OCI-LY7 (cell line): Measurements from ENCODE around the gene EIF3F. TPM values are rescaled to one million over a fixed set of nuclear protein-coding genes. Genes with fewer than 3 reads are reported as not detected.

Source experiments
- BruUV-seq: library from RNA; stranded (reverse); fragments of 400-500 nt; replicated peaks from 2 replicates; lab custom pipeline; 2021; lab: Mats Ljungman, UMichigan
- CTCF ChIA-PET: fragments of 300-600 bp; sonication (Branson Sonifier 250); formaldehyde crosslinking; loops from one replicate; lab custom pipeline; 2022; ENCODE audit warnings: antibody characterized with exemption; ENCODE audit not compliant: unreplicated experiment; lab: Charles Lee
- POLR2A ChIA-PET: fragments of 300-600 bp; sonication (Branson Sonifier 250); formaldehyde crosslinking; loops from one replicate; lab custom pipeline; 2022; ENCODE audit warnings: antibody characterized with exemption; lab: Charles Lee
- DNase-seq: peaks from one replicate; pipeline ENCODE4 v3.0.0-alpha.2; 2015; ENCODE audit warnings: low spot score
- H2AFZ ChIP-seq: fragments of 200-600 bp; sonication (generic), shearing (Covaris generic); 2 replicates; pipeline ENCODE4 v1.6.1; 2014; ENCODE audit warnings: mild to moderate bottlenecking, antibody characterized with exemption, low read length, moderate library complexity
- H3K27ac ChIP-seq: fragments of 200-600 bp; sonication (generic); 2 replicates; pipeline ENCODE4 v1.5.1; 2014; ENCODE audit warnings: mixed run types, low read depth, mild to moderate bottlenecking, moderate library complexity, low read length, inconsistent platforms; ENCODE audit not compliant: poor library complexity, severe bottlenecking
- H3K36me3 ChIP-seq: fragments of 200-600 bp; sonication (generic); 2 replicates; pipeline ENCODE4 v1.6.1; 2014; ENCODE audit warnings: mild to moderate bottlenecking, antibody characterized with exemption, low read length, moderate library complexity, mixed read lengths; ENCODE audit not compliant: insufficient read depth
- H3K4me1 ChIP-seq: fragments of 200-600 bp; sonication (generic); 2 replicates; pipeline ENCODE4 v1.5.1; 2014; ENCODE audit warnings: mild to moderate bottlenecking, low read length; ENCODE audit not compliant: insufficient read depth, poor library complexity, severe bottlenecking
- H3K4me2 ChIP-seq: fragments of 200-600 bp; sonication (generic); 2 replicates; pipeline ENCODE4 v1.6.1; 2014; ENCODE audit warnings: mild to moderate bottlenecking, low read length
- H3K4me3 ChIP-seq: fragments of 200-600 bp; sonication (generic); 2 replicates; pipeline ENCODE4 v1.5.1; 2014; ENCODE audit warnings: mild to moderate bottlenecking, low read depth, low read length; ENCODE audit not compliant: poor library complexity, severe bottlenecking
- H3K79me2 ChIP-seq: fragments of 200-600 bp; sonication (generic); 2 replicates; pipeline ENCODE4 v1.6.1; 2016; ENCODE audit warnings: low read depth, mild to moderate bottlenecking, low read length, moderate library complexity, mixed read lengths; ENCODE audit not compliant: insufficient read depth
- H3K9me2 ChIP-seq: fragments of 200-600 bp; sonication (generic); 2 replicates; pipeline ENCODE4 v1.6.1; 2016; ENCODE audit warnings: mild to moderate bottlenecking, low read length, mixed read lengths; ENCODE audit not compliant: insufficient read depth
- H3K9me3 ChIP-seq: fragments of 200-600 bp; sonication (generic); 2 replicates; pipeline ENCODE4 v1.6.1; 2014; ENCODE audit warnings: mild to moderate bottlenecking, mixed run types, low read length, mixed read lengths
- H4K20me1 ChIP-seq: fragments of 200-600 bp; sonication (generic); 2 replicates; pipeline ENCODE4 v1.6.1; 2014; ENCODE audit warnings: mild to moderate bottlenecking, antibody characterized with exemption, low read length, moderate library complexity, mixed read lengths; ENCODE audit not compliant: insufficient read depth
- CTCF ChIP-seq: fragments of 200-600 bp; sonication (generic); conservative IDR thresholded peaks from 2 replicates; pipeline ENCODE4 v1.5.1; 2014; ENCODE audit warnings: mild to moderate bottlenecking, antibody characterized with exemption, low read length, moderate library complexity, mixed read lengths
- EZH2phosphoT487 ChIP-seq: fragments of 200-600 bp; sonication (generic); IDR thresholded peaks from 2 replicates; pipeline ENCODE4 v1.6.1; 2018; ENCODE audit warnings: low read depth, borderline replicate concordance, mild to moderate bottlenecking, mixed run types, antibody characterized with exemption, low read length, moderate library complexity, mixed read lengths
- intact Hi-C: fragments of 100-400 bp; cut with micrococcal nuclease; formaldehyde crosslinking; loops from one replicate; pipeline ENCODE4 v1.10.0; 2022; ENCODE audit not compliant: unreplicated experiment
- total RNA-seq, 2 experiments: library from RNA; depleted of rRNA in 1 of 2; stranded (reverse); fragments of >200 nt in 1 of 2; shearing (Covaris generic) in 1 of 2; gene quantifications; 2 replicates each; pipeline ENCODE4 v1.2.3, GENCODE V29; 2014 to 2022

Gene EIF3F
- total RNA-seq, 2 experiments from 2014 or later = 367 to 376 TPM

DNA sequence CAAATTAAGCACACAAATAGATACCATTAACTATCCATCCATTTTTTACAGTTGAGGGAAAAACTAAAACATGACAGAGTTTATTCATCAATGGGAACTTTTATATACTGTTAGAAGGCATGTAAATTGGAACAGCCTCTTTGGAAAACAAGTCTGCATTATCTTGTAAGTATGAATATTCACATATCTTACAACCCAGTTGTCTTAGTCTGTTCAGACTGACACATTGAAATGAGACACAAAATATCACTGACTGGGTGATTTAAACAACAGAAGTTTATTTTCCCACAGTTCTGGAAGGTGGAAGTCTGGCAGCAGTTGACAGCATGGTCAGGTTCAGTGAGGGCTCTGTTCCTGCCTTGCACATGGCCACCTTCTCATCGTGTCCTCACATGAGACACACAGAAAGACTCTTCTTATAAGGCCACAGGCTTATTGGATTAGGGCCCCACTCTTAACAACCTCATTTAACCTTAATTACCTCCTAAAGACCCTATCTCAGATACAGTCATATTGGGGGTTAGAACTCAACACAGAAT, 5.4 kb upstream of the EIF3F start:
- POLR2A ChIA-PET = no interaction called here
- Histone ChIP-seq H3K4me2 (no peak overlapping the region), H3K9me3 (no peaks in the 10 kb centered on the region), H3K27ac (no peak overlapping the region), H4K20me1 (no peaks in the 10 kb centered on the region), H3K9me2 (no peaks in the 10 kb centered on the region), H3K79me2 (no peaks in the 10 kb centered on the region), H3K4me1 (peaks cover 16% of the 10 kb centered on the region), H2AFZ (no peak overlapping the region), H3K36me3 (no peaks in the 10 kb centered on the region), H3K4me3 (no peak overlapping the region)
- no peak for DNase-seq
- BruUV-seq = no TSS peak
- CTCF ChIA-PET = no interaction called here
- TF ChIP-seq CTCF = no peak
- no peak for TF ChIP-seq EZH2phosphoT487
- intact Hi-C loops = no loop called here

DNA sequence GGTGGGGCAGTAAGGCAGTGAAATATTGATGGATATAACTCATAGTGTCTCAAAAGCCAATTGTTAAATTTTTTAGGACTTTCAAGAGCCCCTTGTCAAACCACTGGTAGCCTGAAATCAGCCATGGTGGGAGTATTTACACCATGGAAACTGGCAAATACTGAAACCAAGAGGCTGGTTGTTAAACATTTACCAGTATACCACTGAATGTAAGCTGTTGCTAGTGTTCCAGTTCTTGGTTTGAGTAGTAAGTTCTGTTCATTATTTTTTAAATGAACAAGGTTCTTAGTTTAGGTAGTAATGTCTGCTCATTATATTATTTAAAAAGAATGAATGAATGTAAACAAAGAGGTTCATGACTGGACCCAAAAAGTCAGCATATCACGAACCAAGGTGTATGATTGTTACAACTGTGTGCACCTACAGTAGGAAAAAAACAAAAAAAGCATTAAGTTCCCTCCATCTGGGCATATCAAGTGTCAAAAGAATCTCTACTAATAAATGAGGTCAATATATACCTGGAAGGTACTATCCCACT, 4.5 kb upstream of the EIF3F start:
- no peak overlapping the region for H3K27ac ChIP-seq
- H4K20me1 ChIP-seq = peaks cover under 1% of the 10 kb centered on the region; the same call in 1 of the 2 replicates
- POLR2A ChIA-PET = interaction anchor here (1.1 kb wide), 1 partner anchor 90 kb away, joined by 5 read pairs; no protein-coding TSS in a partner anchor
- peaks cover 6% of the 10 kb centered on the region for H3K79me2 ChIP-seq
- CTCF ChIA-PET = no interaction called here
- no peaks in the 10 kb centered on the region for H3K9me2 ChIP-seq
- no peak overlapping the region for H2AFZ ChIP-seq
- no peak overlapping the region for H3K4me3 ChIP-seq
- DNase-seq = no peak
- no peaks in the 10 kb centered on the region for H3K9me3 ChIP-seq
- no TSS peak for BruUV-seq
- no peak for TF ChIP-seq CTCF
- no peak for TF ChIP-seq EZH2phosphoT487
- intact Hi-C loops = no loop called here
- H3K36me3 ChIP-seq = no peaks in the 10 kb centered on the region
- H3K4me1 ChIP-seq = peaks cover 11% of the 10 kb centered on the region
- no peak overlapping the region for H3K4me2 ChIP-seq
